H9 (cell line): ENCODE measurements around the gene LRRC36. TPM values are rescaled to one million over a fixed set of nuclear protein-coding genes. Genes with fewer than 3 reads are reported as not detected.

Experiments
- DNase-seq: peaks from one replicate; pipeline ENCODE4 v3.0.0-alpha.2; 2017
- H2AFZ ChIP-seq: one replicate; pipeline ENCODE4 v1.6.1; 2013; ENCODE audit warnings: mild to moderate bottlenecking, low read length, control low read depth, moderate library complexity
- H2AK5ac ChIP-seq: 2 replicates; pipeline ENCODE4 v1.6.1; 2013; ENCODE audit warnings: low read length, control low read depth, mixed read lengths; ENCODE audit not compliant: insufficient read length
- H2BK120ac ChIP-seq: one replicate; pipeline ENCODE4 v1.6.1; 2013; ENCODE audit warnings: low read depth, mild to moderate bottlenecking, low read length, control low read depth, inconsistent platforms; ENCODE audit not compliant: poor library complexity, severe bottlenecking
- H2BK12ac ChIP-seq: 2 replicates; pipeline ENCODE4 v1.6.1; 2013; ENCODE audit warnings: low read length, control low read depth, mixed read lengths, low read depth; ENCODE audit not compliant: insufficient read length
- H2BK15ac ChIP-seq: 2 replicates; pipeline ENCODE4 v1.6.1; 2013; ENCODE audit warnings: low read depth, low read length, control low read depth
- H2BK20ac ChIP-seq: one replicate; pipeline ENCODE4 v1.6.1; 2013; ENCODE audit warnings: low read depth, mild to moderate bottlenecking, low read length, control low read depth, inconsistent platforms; ENCODE audit not compliant: poor library complexity, severe bottlenecking
- H2BK5ac ChIP-seq: 2 replicates; pipeline ENCODE4 v1.6.1; 2013; ENCODE audit warnings: low read length, control low read depth, mixed read lengths; ENCODE audit not compliant: insufficient read length
- H3K14ac ChIP-seq: 2 replicates; pipeline ENCODE4 v1.6.1; 2013; ENCODE audit warnings: low read length, control low read depth; ENCODE audit not compliant: insufficient read depth
- H3K18ac ChIP-seq: 2 replicates; pipeline ENCODE4 v1.6.1; 2013; ENCODE audit warnings: low read depth, mild to moderate bottlenecking, mixed read lengths, low read length, control low read depth; ENCODE audit not compliant: insufficient read length
- H3K23ac ChIP-seq: 2 replicates; pipeline ENCODE4 v1.6.1; 2013; ENCODE audit warnings: low read length, control low read depth, mixed read lengths, low read depth; ENCODE audit not compliant: insufficient read length
- H3K23me2 ChIP-seq: 2 replicates; pipeline ENCODE4 v1.6.1; 2013; ENCODE audit warnings: low read depth, mild to moderate bottlenecking, mixed read lengths, low read length, control low read depth; ENCODE audit not compliant: insufficient read length, poor library complexity, severe bottlenecking
- H3K27ac ChIP-seq: 2 replicates; pipeline ENCODE4 v1.5.1; 2013; ENCODE audit warnings: low read length, control low read depth, mixed read lengths, low read depth; ENCODE audit not compliant: insufficient read length
- H3K27me3 ChIP-seq: 2 replicates; pipeline ENCODE4 v1.6.1; 2013; ENCODE audit warnings: low read length, control low read depth, inconsistent platforms; ENCODE audit not compliant: insufficient read depth
- H3K4ac ChIP-seq: 2 replicates; pipeline ENCODE4 v1.6.1; 2013; ENCODE audit warnings: low read depth, mild to moderate bottlenecking, control low read depth, inconsistent platforms, low read length, moderate library complexity
- H3K4me1 ChIP-seq: 2 replicates; pipeline ENCODE4 v1.6.1; 2013; ENCODE audit warnings: low read length, control low read depth, inconsistent platforms; ENCODE audit not compliant: insufficient read depth
- H3K4me2 ChIP-seq: 2 replicates; pipeline ENCODE4 v1.6.1; 2013; ENCODE audit warnings: low read length, control low read depth, mixed read lengths; ENCODE audit not compliant: insufficient read length, insufficient read depth
- H3K56ac ChIP-seq: 2 replicates; pipeline ENCODE4 v1.6.1; 2013; ENCODE audit warnings: low read depth, mild to moderate bottlenecking, mixed read lengths, low read length, control low read depth; ENCODE audit not compliant: insufficient read length
- H3K79me1 ChIP-seq: 2 replicates; pipeline ENCODE4 v1.6.1; 2013; ENCODE audit warnings: low read depth, mild to moderate bottlenecking, moderate library complexity, low read length, control low read depth, inconsistent platforms; ENCODE audit not compliant: insufficient read depth, poor library complexity, severe bottlenecking
- H3K79me2 ChIP-seq: 2 replicates; pipeline ENCODE4 v1.6.1; 2013; ENCODE audit warnings: low read length, control low read depth, inconsistent platforms; ENCODE audit not compliant: insufficient read depth
- H3K9ac ChIP-seq: 2 replicates; pipeline ENCODE4 v1.6.1; 2013; ENCODE audit warnings: low read length, control low read depth, mixed read lengths; ENCODE audit not compliant: insufficient read length; ENCODE audit errors: extremely low read depth
- H3K9me3 ChIP-seq: one replicate; pipeline ENCODE4 v1.6.1; 2013; ENCODE audit warnings: low read depth, low read length, inconsistent platforms; ENCODE audit not compliant: control insufficient read depth
- H3T11ph ChIP-seq: one replicate; pipeline ENCODE4 v1.6.1; 2013; ENCODE audit warnings: mild to moderate bottlenecking, low read length, control low read depth, inconsistent platforms
- H4K20me1 ChIP-seq: one replicate; pipeline ENCODE4 v1.6.1; 2013; ENCODE audit not compliant: control insufficient read depth, insufficient read length, insufficient read depth
- H4K5ac ChIP-seq: 2 replicates; pipeline ENCODE4 v1.6.1; 2013; ENCODE audit warnings: low read depth, mild to moderate bottlenecking, mixed read lengths, low read length, control low read depth; ENCODE audit not compliant: insufficient read length
- H4K8ac ChIP-seq: replicated peaks from 2 replicates; pipeline ENCODE4 v1.6.1; 2013; ENCODE audit warnings: low read length, control low read depth, mixed read lengths, low read depth; ENCODE audit not compliant: insufficient read length
- H4K91ac ChIP-seq: 2 replicates; pipeline ENCODE4 v1.6.1; 2013; ENCODE audit warnings: low read depth, mild to moderate bottlenecking, moderate library complexity, mixed read lengths, low read length, control low read depth; ENCODE audit not compliant: insufficient read length
- H3K27ac Mint-ChIP-seq, 3 experiments: 2 replicates in 2 of 3; 3 replicates in 1 of 3; pipeline ENCODE4 v1.8.0; 2020 to 2021; ENCODE audit warnings: mixed read lengths in 3 of 3, mild to moderate bottlenecking in 1 of 3, moderate library complexity in 1 of 3
- H3K27me3 Mint-ChIP-seq: 2 replicates; pipeline ENCODE4 v1.8.0; 2021; ENCODE audit warnings: low read depth, mild to moderate bottlenecking, moderate library complexity, mixed read lengths
- H3K36me3 Mint-ChIP-seq, 3 experiments: 2 replicates in 2 of 3; 3 replicates in 1 of 3; pipeline ENCODE4 v1.8.0; 2020 to 2021; ENCODE audit warnings: low read depth in 3 of 3, mixed read lengths in 3 of 3; ENCODE audit not compliant: insufficient read depth in 1 of 3
- H3K4me1 Mint-ChIP-seq, 2 experiments: 2 replicates each; pipeline ENCODE4 v1.8.0; 2020; ENCODE audit warnings: mixed read lengths in 2 of 2
- H3K4me3 Mint-ChIP-seq, 2 experiments: 2 replicates in 1 of 2; 3 replicates in 1 of 2; pipeline ENCODE4 v1.8.0; 2020 to 2021; ENCODE audit warnings: mild to moderate bottlenecking in 2 of 2, mixed read lengths in 2 of 2, moderate library complexity in 1 of 2
- H3K9me3 Mint-ChIP-seq, 2 experiments: 2 replicates in 1 of 2; 3 replicates in 1 of 2; pipeline ENCODE4 v1.8.0; 2020; ENCODE audit warnings: mild to moderate bottlenecking in 2 of 2, mixed read lengths in 2 of 2, moderate library complexity in 1 of 2
- WGBS: extraction: QIAGEN DNeasy Blood & Tissue Kit; methylation state at CpG from one replicate; pipeline ENCODE4 v1.1.7; 2013; ENCODE audit warnings: missing lambda C conversion rate, low lambda C conversion rate, mixed read lengths; ENCODE audit not compliant: insufficient read length; ENCODE audit errors: extremely low coverage; 5-methylcytosine and 5-hydroxymethylcytosine counted together
- total RNA-seq: library from RNA; stranded (reverse); gene quantifications from 2 replicates; pipeline ENCODE4 v1.2.1, GENCODE V29; 2021
- TF ChIP-seq, protein P1 (sequence below): fragments of 200-600 bp; sonication (generic); conservative IDR thresholded peaks from 3 replicates; pipeline ENCODE4 v1.8.0; 2021; ENCODE audit warnings: antibody characterized with exemption, mild to moderate bottlenecking

LRRC36 gene
- total RNA-seq, 1 experiment from 2014 or later = not detected

DNA sequence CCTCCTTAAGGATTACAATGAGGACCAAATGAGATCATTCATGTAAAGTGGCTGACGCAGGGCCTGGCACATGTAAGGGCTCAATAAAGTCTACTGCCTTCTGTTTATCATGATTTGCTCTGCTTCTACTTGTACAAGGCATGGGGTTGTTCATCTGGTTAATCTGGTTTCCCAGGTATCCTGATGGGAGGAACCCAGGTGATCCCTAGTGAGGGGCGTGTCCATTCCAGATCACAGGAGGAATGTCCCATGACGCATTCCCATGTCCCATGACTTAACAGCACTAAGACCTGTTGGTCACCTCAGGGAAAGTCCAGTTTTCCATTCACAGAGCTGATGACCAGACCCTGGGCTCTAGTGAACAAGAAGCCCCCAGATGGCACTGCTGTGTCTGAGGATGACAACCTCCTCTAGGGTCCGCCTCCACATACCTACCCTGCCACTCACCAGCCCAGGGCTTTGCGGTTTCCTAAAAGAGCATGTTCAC lies 78.2 kb downstream of the LRRC36 start:
- Histone ChIP-seq H3K27me3 (no peaks in the 10 kb centered on the region), H4K5ac (no peak overlapping the region), H2BK12ac (no peak overlapping the region), H3K23ac (no peak overlapping the region), H2BK5ac (no peak overlapping the region), H2BK15ac (no peak overlapping the region), H3K56ac (no peak overlapping the region), H2AFZ (no peak overlapping the region), H3K23me2 (no peaks in the 10 kb centered on the region), H4K91ac (no peak overlapping the region), H4K8ac (no peak overlapping the region), H3K9ac (no peak overlapping the region), H2AK5ac (no peak overlapping the region), H3K27ac (no peak overlapping the region), H3K4ac (no peak overlapping the region), H3K4me2 (no peak overlapping the region), H3K14ac (no peak overlapping the region), H3K9me3 (no peaks in the 10 kb centered on the region), H4K20me1 (no peaks in the 10 kb centered on the region), H2BK120ac (no peak overlapping the region), H3T11ph (no peak overlapping the region), H2BK20ac (no peak overlapping the region), H3K18ac (no peak overlapping the region), H3K4me1 (peaks cover 8% of the 10 kb centered on the region; the same call in 1 of the 2 replicates), H3K79me1 (no peaks in the 10 kb centered on the region), H3K79me2 (no peaks in the 10 kb centered on the region)
- TF ChIP-seq, protein P1, sequence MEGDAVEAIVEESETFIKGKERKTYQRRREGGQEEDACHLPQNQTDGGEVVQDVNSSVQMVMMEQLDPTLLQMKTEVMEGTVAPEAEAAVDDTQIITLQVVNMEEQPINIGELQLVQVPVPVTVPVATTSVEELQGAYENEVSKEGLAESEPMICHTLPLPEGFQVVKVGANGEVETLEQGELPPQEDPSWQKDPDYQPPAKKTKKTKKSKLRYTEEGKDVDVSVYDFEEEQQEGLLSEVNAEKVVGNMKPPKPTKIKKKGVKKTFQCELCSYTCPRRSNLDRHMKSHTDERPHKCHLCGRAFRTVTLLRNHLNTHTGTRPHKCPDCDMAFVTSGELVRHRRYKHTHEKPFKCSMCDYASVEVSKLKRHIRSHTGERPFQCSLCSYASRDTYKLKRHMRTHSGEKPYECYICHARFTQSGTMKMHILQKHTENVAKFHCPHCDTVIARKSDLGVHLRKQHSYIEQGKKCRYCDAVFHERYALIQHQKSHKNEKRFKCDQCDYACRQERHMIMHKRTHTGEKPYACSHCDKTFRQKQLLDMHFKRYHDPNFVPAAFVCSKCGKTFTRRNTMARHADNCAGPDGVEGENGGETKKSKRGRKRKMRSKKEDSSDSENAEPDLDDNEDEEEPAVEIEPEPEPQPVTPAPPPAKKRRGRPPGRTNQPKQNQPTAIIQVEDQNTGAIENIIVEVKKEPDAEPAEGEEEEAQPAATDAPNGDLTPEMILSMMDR = no peak
- no peaks in the 10 kb centered on the region for H3K9me3 Mint-ChIP-seq
- H3K36me3 Mint-ChIP-seq = peaks cover 0 to 4% (median 0%) of the 10 kb centered on the region in 3 experiments; a peak in 2 of 7 replicates
- DNase-seq = no peak
- H3K27ac Mint-ChIP-seq = no peak overlapping the region
- H3K27me3 Mint-ChIP-seq = peaks cover 26% of the 10 kb centered on the region
- H3K4me1 Mint-ChIP-seq = peaks cover 40% of the 10 kb centered on the region in 2 experiments
- H3K4me3 Mint-ChIP-seq = no peak overlapping the region
- WGBS = no CpG with 5 or more reads among the region's 5 CpGs
